K562 (cell line): Measurements from ENCODE around the gene SLC4A1. TPM values are rescaled to one million over a fixed set of nuclear protein-coding genes. Genes with fewer than 3 reads are reported as not detected.

Source experiments
- ATAC-seq: fragments of 200-7000 bp; cut with Tn5 transposase; 3 replicates; pipeline ENCODE4 v1.9.1; 2020; ENCODE audit warnings: moderate library complexity
- BruUV-seq: library from RNA; stranded (reverse); fragments of 400-500 nt; replicated peaks from 2 replicates; lab custom pipeline; 2021; lab: Mats Ljungman, UMichigan
- CTCF ChIA-PET: fragments of 300-600 bp; formaldehyde crosslinking; extraction: SDS; loops from one replicate; lab custom pipeline; 2021; ENCODE audit warnings: low intra/inter-chr PET ratio; lab: Yijun Ruan, JAX
- POLR2A ChIA-PET: fragments of 300-600, 350-650 bp; sonication (Branson Sonifier 250); formaldehyde crosslinking; extraction: SDS; loops from one replicate; lab custom pipeline; 2021; ENCODE audit warnings: antibody characterized with exemption, inconsistent platforms; lab: Yijun Ruan, JAX
- DNase-seq, 4 experiments: peaks; one replicate each; pipeline versions ENCODE4 v3.0.0 to v3.0.0-alpha.2; 2011 to 2018; ENCODE audit warnings: low spot score in 3 of 4, mixed read lengths in 3 of 4; ENCODE audit errors: extremely low read depth in 1 of 4
- FAIRE-seq: peaks from 2 replicates; lab custom pipeline; 2011; peaks lifted over from hg19 to GRCh38; lab: Jason Lieb, UNC
- H2AFZ ChIP-seq: 2 replicates; pipeline ENCODE4 v1.6.0; 2011; ENCODE audit warnings: low read depth, low read length, control low read depth, inconsistent platforms
- H3K27ac ChIP-seq: fragments of 200-600 bp; 3 replicates; pipeline ENCODE4 v1.8.0; 2011; ENCODE audit warnings: low read depth, mild to moderate bottlenecking, control low read depth, inconsistent platforms, low read length, moderate library complexity, mixed read lengths; ENCODE audit errors: extremely low read depth
- H3K27me3 ChIP-seq, 2 experiments: fragments of 300-600 bp in 1 of 2; 2 replicates in 1 of 2; 3 replicates in 1 of 2; pipeline versions ENCODE4 v1.6.0 to v1.8.0; 2011; ENCODE audit warnings: inconsistent platforms in 2 of 2, low read length in 2 of 2, mild to moderate bottlenecking in 1 of 2, mixed read lengths in 1 of 2, moderate library complexity in 1 of 2; ENCODE audit not compliant: control insufficient read depth in 2 of 2, insufficient read depth in 2 of 2
- H3K36me3 ChIP-seq: fragments of 300-600 bp; 3 replicates; pipeline ENCODE4 v1.8.0; 2011; ENCODE audit warnings: mild to moderate bottlenecking, low read length, inconsistent platforms; ENCODE audit not compliant: control insufficient read depth, insufficient read depth
- H3K4me1 ChIP-seq, 2 experiments: fragments of 200-600 bp in 1 of 2; replicated peaks in 1 of 2; 2 replicates in 1 of 2; 3 replicates in 1 of 2; pipeline versions ENCODE4 v1.5.1 to v1.8.0; 2011; ENCODE audit warnings: inconsistent platforms in 2 of 2, low read length in 2 of 2, mild to moderate bottlenecking in 1 of 2, mixed read lengths in 1 of 2, moderate library complexity in 1 of 2; ENCODE audit not compliant: control insufficient read depth in 2 of 2, insufficient read depth in 2 of 2
- H3K4me2 ChIP-seq: 2 replicates; pipeline ENCODE4 v1.6.1; 2011; ENCODE audit warnings: low read length, control low read depth, inconsistent platforms, mixed read lengths; ENCODE audit not compliant: insufficient read depth
- H3K4me3 ChIP-seq: fragments of 200-600 bp; sonication (generic), shearing (Covaris generic); 2 replicates; pipeline ENCODE4 v1.5.1; 2016; ENCODE audit warnings: control low read depth, inconsistent platforms
- H3K79me2 ChIP-seq: fragments of 200-600 bp; 3 replicates; pipeline ENCODE4 v1.8.0; 2011; ENCODE audit warnings: low read length, inconsistent platforms; ENCODE audit not compliant: control insufficient read depth, insufficient read depth
- H3K9ac ChIP-seq, 2 experiments: 2 replicates each; pipeline versions ENCODE4 v1.6.0 to v1.6.1; 2011; ENCODE audit warnings: low read depth in 2 of 2, low read length in 2 of 2, control low read depth in 1 of 2, inconsistent platforms in 1 of 2, mild to moderate bottlenecking in 1 of 2, mixed read lengths in 1 of 2; ENCODE audit not compliant: insufficient read depth in 1 of 2
- H3K9me1 ChIP-seq: one replicate; pipeline ENCODE4 v1.6.0; 2011; ENCODE audit warnings: inconsistent platforms, mild to moderate bottlenecking, low read length, moderate library complexity; ENCODE audit not compliant: control insufficient read depth, insufficient read depth
- H3K9me3 ChIP-seq: replicated peaks from 2 replicates; pipeline ENCODE4 v1.5.1; 2011; ENCODE audit warnings: low read depth, low read length, inconsistent platforms; ENCODE audit not compliant: control insufficient read depth, insufficient read depth
- H4K20me1 ChIP-seq: replicated peaks from 2 replicates; pipeline ENCODE4 v1.6.1; 2011; ENCODE audit warnings: low read length, inconsistent platforms, mixed read lengths; ENCODE audit not compliant: control insufficient read depth, insufficient read depth
- ARID4B ChIP-seq: sonication (generic); formaldehyde crosslinking; IDR thresholded peaks from 2 replicates; pipeline ENCODE4 v1.8.0; 2022; ENCODE audit warnings: mild to moderate bottlenecking, missing genetic modification reagents
- CBFA2T2 ChIP-seq: fragments of 450-650 bp; conservative IDR thresholded peaks from 2 replicates; pipeline ENCODE4 v1.6.1; 2017; ENCODE audit warnings: mild to moderate bottlenecking
- CBFA2T3 ChIP-seq: fragments of 450-650 bp; IDR thresholded peaks from 2 replicates; pipeline ENCODE4 v1.6.1; 2017
- CC2D1A ChIP-seq: fragments of 450-650 bp; IDR thresholded peaks from 2 replicates; pipeline ENCODE4 v1.6.1; 2017; ENCODE audit warnings: mild to moderate bottlenecking
- GATA2 ChIP-seq: sonication (generic); formaldehyde crosslinking; IDR thresholded peaks from 2 replicates; pipeline ENCODE4 v1.4.0; 2020; ENCODE audit warnings: mild to moderate bottlenecking, missing genetic modification reagents
- KLF13 ChIP-seq: fragments of 450-650 bp; IDR thresholded peaks from 2 replicates; pipeline ENCODE4 v1.6.1; 2016; ENCODE audit warnings: missing genetic modification characterization, low read depth, mild to moderate bottlenecking, missing compliant biosample characterization, moderate library complexity, borderline replicate concordance
- NONO ChIP-seq, 2 experiments: fragments of 200-400 bp in 1 of 2; fragments of 450-650 bp in 1 of 2; formaldehyde crosslinking in 1 of 2; IDR thresholded peaks; 2 replicates each; pipeline ENCODE4 v1.6.1; 2017; ENCODE audit warnings: low read depth in 2 of 2, mild to moderate bottlenecking in 2 of 2, moderate library complexity in 2 of 2, low read length in 1 of 2
- NR2C1 ChIP-seq, 2 experiments: fragments of 450-650 bp; IDR thresholded peaks; 2 replicates each; pipeline ENCODE4 v1.6.1; 2017; ENCODE audit warnings: mild to moderate bottlenecking in 2 of 2, antibody characterized with exemption in 1 of 2, inconsistent platforms in 1 of 2, missing compliant biosample characterization in 1 of 2, missing genetic modification characterization in 1 of 2
- PTTG1 ChIP-seq: fragments of 450-650 bp; IDR thresholded peaks from 2 replicates; pipeline ENCODE4 v1.6.1; 2016; ENCODE audit warnings: low read depth, mild to moderate bottlenecking, missing genetic modification characterization, missing compliant biosample characterization
- RNF219 ChIP-seq: fragments of 250-450 bp; sonication (Bioruptor Pico); IDR thresholded peaks from 2 replicates; pipeline ENCODE4 v1.5.0; 2022; ENCODE audit warnings: mild to moderate bottlenecking
- SPI1 ChIP-seq: IDR thresholded peaks from 2 replicates; pipeline ENCODE4 v1.6.1; 2011; ENCODE audit warnings: low read depth, low read length, control low read depth, borderline replicate concordance
- TGIF2 ChIP-seq: sonication (generic); formaldehyde crosslinking; IDR thresholded peaks from 2 replicates; pipeline ENCODE4 v1.8.1; 2022; ENCODE audit warnings: mild to moderate bottlenecking, missing genetic modification reagents, moderate library complexity
- ZNF263 ChIP-seq: sonication (generic); formaldehyde crosslinking; IDR thresholded peaks from 2 replicates; pipeline ENCODE4 v1.8.0; 2022; ENCODE audit warnings: mild to moderate bottlenecking, missing genetic modification reagents, borderline replicate concordance
- ZNF511 ChIP-seq: sonication (generic); formaldehyde crosslinking; IDR thresholded peaks from 2 replicates; pipeline ENCODE4 v1.8.0; 2022; ENCODE audit warnings: mild to moderate bottlenecking, missing genetic modification reagents
- WGBS: fragments of 100-300 bp; shearing (Covaris generic); methylation state at CpG from one replicate; pipeline ENCODE4 v1.1.6; 2016; ENCODE audit warnings: low coverage, mixed read lengths; ENCODE audit not compliant: insufficient coverage; ENCODE audit errors: missing lambda C conversion rate; 5-methylcytosine and 5-hydroxymethylcytosine counted together
- in situ Hi-C: fragments of 300-500 bp; cut with MboI; formaldehyde crosslinking; loops from 4 replicates; pipeline ENCODE4 v1.15.0; 2018; ENCODE audit warnings: inconsistent platforms, mixed read lengths
- intact Hi-C: fragments of 100-400 bp; cut with micrococcal nuclease; formaldehyde crosslinking; loops from 2 replicates; pipeline ENCODE4 v1.14.2; 2022
- polyA plus RNA-seq, 8 experiments: library from polyadenylated mRNA; depleted of rRNA in 4 of 8; stranded (reverse) in 5 of 8; unstranded in 3 of 8; fragments of >200 nt; fragmentation: Nextera tagmentation in 2 of 8; fragmentation: Illumina TruSeq in 1 of 8; extraction: Ambion mirVana in 2 of 8; extraction: Trizol in 1 of 8; gene quantifications; 2 replicates each; pipeline versions ENCODE4 v1.2.1 to v1.2.3, GENCODE V29; 2011 to 2014; ENCODE audit warnings: inconsistent platforms in 1 of 8, missing spikeins in 1 of 8
- total RNA-seq, 7 experiments: library from RNA; depleted of rRNA in 6 of 7; stranded (reverse); fragments of >200 nt in 6 of 7; fragmentation: Illumina TruSeq in 2 of 7; extraction: Trizol in 2 of 7; gene quantifications; 2 replicates each; pipeline versions ENCODE4 v1.2.1 to v1.2.3, GENCODE V29; 2011 to 2021; ENCODE audit warnings: low replicate concordance in 1 of 7

The SLC4A1 gene
- total and polyA plus RNA-seq, 9 of the 15 experiments (the other 6 are each of a cell fraction or from before 2014, with no cell fraction given), result 0.14 to 1.00 (median 0.53) TPM

- peak; percentile 81 for FAIRE-seq
- H3K9ac ChIP-seq, result peak within 1 kb of the TSS in 1 of 2 experiments; percentile 33; a peak in 1 of 4 replicates
- H3K27me3 ChIP-seq, result peaks cover 7 to 36% of the 10 kb centered on the region in 2 experiments; a peak in 4 of 5 replicates
- ChIA-PET CTCF (no interaction called here), POLR2A (interaction anchor here (0.8 to 1.0 kb wide), 3 partner anchors 10 to 97 kb away, joined by 4 to 6 read pairs (median 4); no protein-coding TSS in a partner anchor)
- H3K27ac ChIP-seq, result no peak within 1 kb of the TSS
- H2AFZ ChIP-seq, result no peak within 1 kb of the TSS
- peak within 1 kb of the TSS; percentile 60 for H3K4me2 ChIP-seq
- peak; percentile 98 for ATAC-seq
- in situ Hi-C loops, result no loop called here
- intact Hi-C loops, result no loop called here
- no peaks in the 10 kb centered on the region for H3K79me2 ChIP-seq
- peak; percentile 84 to 100 (median 99) for DNase-seq
- H3K9me1 ChIP-seq, result no peaks in the 10 kb centered on the region
- peak within 1 kb of the TSS; percentile 26 for H3K4me3 ChIP-seq
- no peaks in the 10 kb centered on the region for H3K9me3 ChIP-seq
- H3K36me3 ChIP-seq, result no peaks in the 10 kb centered on the region
- H3K4me1 ChIP-seq, result peaks cover 0 to 26% of the 10 kb centered on the region in 2 experiments; a peak in 4 of 5 replicates
- H4K20me1 ChIP-seq, result no peaks in the 10 kb centered on the region; the same call in 1 of the 2 replicates
- no TSS peak for BruUV-seq
- 7% methylated on average over 3 of the region's 39 CpGs for WGBS
- TF ChIP-seq ZNF511 (CRISPR knock-in tag) (peak; percentile 86; the same call in 1 of the 2 replicates), CC2D1A (no peak), CBFA2T3 (no peak), SPI1 (no peak), GATA2 (CRISPR knock-in tag) (no peak), TGIF2 (CRISPR knock-in tag) (peak; percentile 93; the same call in 1 of the 2 replicates), ZNF263 (CRISPR knock-in tag) (peak; percentile 29; the same call in 1 of the 2 replicates), NR2C1 (IDR thresholded peaks at IDR 0.05) (no peak), NR2C1 (tag; IDR thresholded peaks at IDR 0.05) (no peak), ARID4B (peak; percentile 83; the same call in 1 of the 2 replicates), KLF13 (tag) (peak; percentile 66; the same call in 1 of the 2 replicates), RNF219 (CRISPR knock-in tag) (no peak), PTTG1 (tag) (no peak), CBFA2T2 (no peak), NONO (IDR thresholded peaks at IDR 0.05; ENCODE audit: low read depth in 2 of 2, low read length in 1 of 2) (0 out of 4 replicates have a peak, but pooled peaks of 1 of the 2 experiments have one; percentile 16)
Observed at GRCh38 chr17:44308320-44308818, 40.4 kb upstream of the SLC4A1 start, which contains the start of gene RUNDC3A. TSS of gene RUNDC3A (plus strand) at chr17:44308601. CDS start at chr17:44308833, 232 bp downstream.
